ENCODE data around the gene NCOA1. TPM values are rescaled to one million over a fixed set of nuclear protein-coding genes. Genes with fewer than 3 reads are reported as not detected.
A peak's percentile ranks its signal among the peaks of the same experiment; 100 is the strongest.
"Not testable (repeated sequence)": the region's sequence is repeated elsewhere in the genome, so short reads cannot be mapped to it uniquely, and the experiment has no call there.

Gene NCOA1
- total RNA-seq, 2 donors from 2014 or later: 44.2 to 47.1 TPM

DNA sequence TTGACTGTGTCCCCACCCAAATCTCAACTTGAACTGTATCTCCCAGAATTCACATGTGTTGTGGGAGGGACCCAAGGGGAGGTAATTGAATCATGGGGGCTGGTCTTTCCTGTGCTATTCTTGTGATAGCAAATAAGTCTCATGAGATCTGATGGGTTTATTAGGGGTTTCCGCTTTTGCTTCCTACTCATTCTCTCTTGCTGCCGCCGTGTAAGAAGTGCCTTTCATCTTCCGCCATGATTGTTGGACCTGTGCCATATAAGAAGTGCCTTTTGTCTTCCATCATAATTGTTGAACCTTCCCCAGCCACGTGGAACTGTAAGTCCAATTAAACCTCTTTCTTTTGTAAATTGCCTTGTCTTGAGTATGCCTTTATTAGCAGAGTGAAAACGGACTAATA, 6.4 kb upstream of the NCOA1 start:
- peaks cover 12% of the 10 kb centered on the region for H3K4me1 Mint-ChIP-seq
- H3K27me3 Mint-ChIP-seq: peaks cover 18% of the 10 kb centered on the region
- not testable (repeated sequence) for H3K9me3 ChIP-seq (ENCODE audit: control insufficient read depth, low read length, poor library complexity, severe bottlenecking); H3K27ac Mint-ChIP-seq; H3K4me3 Mint-ChIP-seq; DNase-seq; ATAC-seq; H3K36me3 Mint-ChIP-seq (ENCODE audit: low read depth)

DNA sequence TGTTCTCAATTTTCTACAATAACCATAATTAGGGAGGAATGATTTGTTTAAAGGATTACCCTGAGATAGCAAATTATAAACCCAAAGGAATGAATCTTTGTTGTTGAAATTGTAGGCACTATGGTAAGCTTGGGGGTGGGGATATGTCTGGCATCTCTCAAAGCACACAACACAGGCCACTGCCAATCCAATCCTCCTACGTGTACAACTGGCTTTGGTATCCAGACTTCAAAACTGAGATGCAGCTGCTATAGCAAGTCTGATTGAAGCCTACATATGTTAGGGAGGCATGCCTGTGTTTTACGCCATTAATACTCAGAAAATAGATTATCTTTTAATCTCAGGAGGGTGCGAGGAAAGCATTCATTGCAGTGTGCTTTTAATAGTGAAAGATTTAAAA, 5.9 kb upstream of the NCOA1 start:
- H3K27me3 Mint-ChIP-seq: peaks cover 18% of the 10 kb centered on the region
- H3K4me3 Mint-ChIP-seq: no peak overlapping the region
- no peaks in the 10 kb centered on the region for H3K36me3 Mint-ChIP-seq (ENCODE audit: low read depth)
- no peaks in the 10 kb centered on the region for H3K9me3 ChIP-seq (ENCODE audit: control insufficient read depth, low read length, poor library complexity, severe bottlenecking)
- no peak for DNase-seq
- H3K4me1 Mint-ChIP-seq: peaks cover 17% of the 10 kb centered on the region
- no peak for ATAC-seq
- no peak overlapping the region for H3K27ac Mint-ChIP-seq

GRCh38 chr2:24486636-24487205, 4.3 kb upstream of the NCOA1 start:
- no peak for ATAC-seq
- no peak for DNase-seq
- no peaks in the 10 kb centered on the region for H3K9me3 ChIP-seq (ENCODE audit: control insufficient read depth, low read length, poor library complexity, severe bottlenecking)
- H3K36me3 Mint-ChIP-seq (ENCODE audit: low read depth): no peaks in the 10 kb centered on the region
- H3K4me3 Mint-ChIP-seq: no peak overlapping the region
- no peak overlapping the region for H3K27ac Mint-ChIP-seq
- H3K4me1 Mint-ChIP-seq: peaks cover 18% of the 10 kb centered on the region
- H3K27me3 Mint-ChIP-seq: peaks cover 11% of the 10 kb centered on the region

- H3K4me1 Mint-ChIP-seq: peaks cover 43% of the 10 kb centered on the region
These were observed 1.4 kb upstream of the NCOA1 start for GRCh38 chr2:24489465-24490180.

GRCh38 chr2:24490181-24490689, 819 bp upstream of the NCOA1 start:
- H3K4me3 Mint-ChIP-seq: peak overlapping the region; percentile 91
- H3K36me3 Mint-ChIP-seq (ENCODE audit: low read depth): no peaks in the 10 kb centered on the region
- no peaks in the 10 kb centered on the region for H3K9me3 ChIP-seq (ENCODE audit: control insufficient read depth, low read length, poor library complexity, severe bottlenecking)
- DNase-seq (no peak), ATAC-seq (no peak)
- H3K27ac Mint-ChIP-seq: peak overlapping the region; percentile 97
- no peaks in the 10 kb centered on the region for H3K27me3 Mint-ChIP-seq
- peaks cover 45% of the 10 kb centered on the region for H3K4me1 Mint-ChIP-seq

More at GRCh38 chr2:24489465-24490180, 1.4 kb upstream of the NCOA1 start:
- H3K9me3 ChIP-seq (ENCODE audit: control insufficient read depth, low read length, poor library complexity, severe bottlenecking): no peaks in the 10 kb centered on the region
- peak overlapping the region; percentile 97 for H3K27ac Mint-ChIP-seq
- peak overlapping the region; percentile 91 for H3K4me3 Mint-ChIP-seq
- H3K27me3 Mint-ChIP-seq: no peaks in the 10 kb centered on the region
- ATAC-seq (no peak), DNase-seq (no peak)
- H3K36me3 Mint-ChIP-seq (ENCODE audit: low read depth): no peaks in the 10 kb centered on the region

- peaks cover 50% of the 10 kb centered on the region for H3K4me1 Mint-ChIP-seq
These were observed 727 bp downstream of the NCOA1 start for GRCh38 chr2:24491542-24492420.

DNA sequence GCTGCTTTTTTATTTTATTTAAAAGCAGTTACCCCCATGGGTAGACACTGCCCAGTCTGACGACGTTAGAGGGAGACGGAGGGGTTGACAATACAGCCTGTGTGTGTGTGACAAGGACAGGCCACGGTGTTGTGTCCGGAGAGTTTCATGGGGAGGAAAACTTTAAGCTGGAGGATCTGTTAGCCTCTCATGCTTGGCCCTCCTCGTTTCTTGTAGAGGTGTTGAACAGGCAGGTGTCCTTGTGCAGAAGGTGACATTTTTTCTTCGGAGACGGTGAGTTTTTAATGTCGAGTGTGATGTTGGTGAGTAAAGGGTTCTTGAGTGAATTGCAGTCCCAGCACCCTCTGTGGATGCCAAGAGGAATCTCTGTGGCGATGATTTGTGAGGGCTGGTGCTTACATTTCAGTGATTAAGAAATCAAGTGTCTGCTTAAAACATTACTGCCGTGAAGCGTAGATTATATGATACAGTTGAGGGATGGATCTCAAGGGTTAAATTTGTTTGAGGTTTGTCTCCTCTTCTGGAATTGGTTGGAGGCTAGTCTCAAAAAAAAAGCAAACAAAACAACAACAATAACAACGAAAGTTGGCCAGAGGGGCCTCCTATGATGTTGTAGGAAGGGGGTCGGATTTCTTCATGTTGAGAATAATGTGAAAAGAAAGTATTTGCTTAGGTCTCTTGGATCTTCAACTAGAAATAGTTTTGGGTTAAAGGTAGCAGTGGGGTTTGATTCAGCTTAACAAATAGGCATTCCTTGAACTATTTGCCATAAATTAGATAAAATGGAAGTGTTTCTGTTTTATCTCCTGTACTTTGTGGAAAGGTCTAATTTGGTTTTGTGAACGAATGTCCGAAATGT, 1.6 kb downstream of the NCOA1 start:
- peaks cover 54% of the 10 kb centered on the region for H3K4me1 Mint-ChIP-seq
- DNase-seq: no peak
- H3K4me3 Mint-ChIP-seq: peak overlapping the region; percentile 91
- peak overlapping the region; percentile 85 for H3K27ac Mint-ChIP-seq
- no peaks in the 10 kb centered on the region for H3K9me3 ChIP-seq (ENCODE audit: control insufficient read depth, low read length, poor library complexity, severe bottlenecking)
- ATAC-seq: no peak
- no peaks in the 10 kb centered on the region for H3K36me3 Mint-ChIP-seq (ENCODE audit: low read depth)
- no peaks in the 10 kb centered on the region for H3K27me3 Mint-ChIP-seq

More at GRCh38 chr2:24491542-24492420, 727 bp downstream of the NCOA1 start:
- H3K27me3 Mint-ChIP-seq: no peaks in the 10 kb centered on the region
- DNase-seq (peak; percentile 48 to 74 (median 70)), ATAC-seq (peak; percentile 49)
- peak overlapping the region; percentile 85 for H3K27ac Mint-ChIP-seq
- peak overlapping the region; percentile 91 for H3K4me3 Mint-ChIP-seq
- H3K36me3 Mint-ChIP-seq (ENCODE audit: low read depth): no peaks in the 10 kb centered on the region
- H3K9me3 ChIP-seq (ENCODE audit: control insufficient read depth, low read length, poor library complexity, severe bottlenecking): no peaks in the 10 kb centered on the region

GRCh38 chr2:24493713-24494112, 2.7 kb downstream of the NCOA1 start:
- ATAC-seq (no peak), DNase-seq (no peak)
- H3K4me3 Mint-ChIP-seq: peak overlapping the region; percentile 91
- no peaks in the 10 kb centered on the region for H3K9me3 ChIP-seq (ENCODE audit: control insufficient read depth, low read length, poor library complexity, severe bottlenecking)
- H3K27me3 Mint-ChIP-seq: no peaks in the 10 kb centered on the region
- H3K4me1 Mint-ChIP-seq: peaks cover 60% of the 10 kb centered on the region
- H3K36me3 Mint-ChIP-seq (ENCODE audit: low read depth): no peaks in the 10 kb centered on the region
- peak overlapping the region; percentile 85 for H3K27ac Mint-ChIP-seq

DNA sequence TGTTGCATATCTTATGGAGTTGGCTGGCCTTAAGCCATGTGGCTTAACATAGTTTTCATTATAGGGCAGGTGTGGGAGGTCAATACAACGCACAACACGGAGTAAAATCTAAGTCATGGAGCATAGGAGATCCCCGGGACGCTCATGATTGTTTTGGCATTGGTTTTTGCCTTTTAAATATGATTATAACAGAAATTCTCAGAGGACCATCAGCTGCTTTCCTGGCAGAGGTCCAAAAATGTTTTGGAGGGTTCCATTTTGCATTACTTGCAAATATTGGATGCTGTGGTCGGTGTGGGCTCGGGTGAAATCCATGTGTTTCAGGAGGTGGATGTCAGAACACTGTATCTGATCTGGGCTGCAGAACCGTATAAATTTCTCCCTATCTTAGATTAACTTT, 3.4 kb downstream of the NCOA1 start:
- peak overlapping the region; percentile 85 for H3K27ac Mint-ChIP-seq

GRCh38 chr2:24495451-24495850, 4.4 kb downstream of the NCOA1 start:
- no peaks in the 10 kb centered on the region for H3K36me3 Mint-ChIP-seq (ENCODE audit: low read depth)
- no peaks in the 10 kb centered on the region for H3K27me3 Mint-ChIP-seq
- DNase-seq (no peak), ATAC-seq (no peak)
- peaks cover 52% of the 10 kb centered on the region for H3K4me1 Mint-ChIP-seq
- H3K4me3 Mint-ChIP-seq: no peak overlapping the region
- H3K9me3 ChIP-seq (ENCODE audit: control insufficient read depth, low read length, poor library complexity, severe bottlenecking): no peaks in the 10 kb centered on the region
- H3K27ac Mint-ChIP-seq: no peak overlapping the region

More for the DNA sequence above, 3.4 kb downstream of the NCOA1 start:
- Mint-ChIP-seq H3K27me3 (no peaks in the 10 kb centered on the region), H3K4me3 (no peak overlapping the region), H3K36me3 (ENCODE audit: low read depth) (no peaks in the 10 kb centered on the region), H3K4me1 (peaks cover 60% of the 10 kb centered on the region)
- DNase-seq (no peak), ATAC-seq (no peak)
- H3K9me3 ChIP-seq (ENCODE audit: control insufficient read depth, low read length, poor library complexity, severe bottlenecking): no peaks in the 10 kb centered on the region

DNA sequence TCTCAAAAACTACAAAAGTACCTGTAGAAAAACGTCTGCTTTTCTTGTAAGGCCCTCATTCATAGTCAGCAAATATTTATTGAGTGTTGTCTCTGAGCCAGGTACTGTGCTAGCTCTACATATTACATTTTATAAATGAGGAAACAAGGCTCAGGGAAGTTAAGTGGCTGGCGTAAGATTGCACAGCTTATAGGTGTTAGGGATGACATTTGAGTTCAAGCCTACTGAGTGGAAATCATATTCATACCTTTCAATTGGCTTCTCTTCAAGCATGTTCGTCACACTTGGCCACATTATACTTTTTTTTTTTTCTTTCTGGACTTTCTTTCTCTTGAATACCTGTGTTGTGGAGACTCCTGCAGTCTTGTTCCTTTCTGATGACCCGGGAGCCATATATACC, 5.9 kb downstream of the NCOA1 start:
- no peak overlapping the region for H3K27ac Mint-ChIP-seq
- H3K9me3 ChIP-seq (ENCODE audit: control insufficient read depth, low read length, poor library complexity, severe bottlenecking): no peaks in the 10 kb centered on the region
- no peaks in the 10 kb centered on the region for H3K27me3 Mint-ChIP-seq
- peaks cover 53% of the 10 kb centered on the region for H3K4me1 Mint-ChIP-seq
- H3K4me3 Mint-ChIP-seq: no peak overlapping the region
- DNase-seq (no peak), ATAC-seq (no peak)
- H3K36me3 Mint-ChIP-seq (ENCODE audit: low read depth): no peaks in the 10 kb centered on the region

GRCh38 chr2:24497685-24498084, 6.6 kb downstream of the NCOA1 start:
- H3K9me3 ChIP-seq (ENCODE audit: control insufficient read depth, low read length, poor library complexity, severe bottlenecking): no peaks in the 10 kb centered on the region
- DNase-seq: no peak
- ATAC-seq: no peak
- H3K4me3 Mint-ChIP-seq: no peak overlapping the region
- H3K4me1 Mint-ChIP-seq: peaks cover 55% of the 10 kb centered on the region
- no peaks in the 10 kb centered on the region for H3K36me3 Mint-ChIP-seq (ENCODE audit: low read depth)
- no peaks in the 10 kb centered on the region for H3K27me3 Mint-ChIP-seq
- peak overlapping the region; percentile 53 for H3K27ac Mint-ChIP-seq
